T follicular helper cell (primary cell): ENCODE measurements around the gene EPAS1.
A peak's percentile ranks its signal among the peaks of the same experiment; 100 is the strongest.

ENCODE experiments used
- DNase-seq: peaks from one replicate; pipeline ENCODE4 v3.0.0-alpha.2; 2020; ENCODE audit warnings: low read depth
- total RNA-seq, 2 experiments: gene quantifications; one replicate each; lab custom pipeline; 2026; lab: John Stamatoyannopoulos, UW

Gene EPAS1
- total RNA-seq: 1.7 to 12.3 reads per million in 2 experiments

GRCh38 chr2:46296840-46297545 lies at the start of gene EPAS1:
Gene EPAS1 (plus strand): TSS chr2:46297407. CDS start chr2:46297912, 505 bp downstream.
- peak; percentile 65 for DNase-seq

DNA sequence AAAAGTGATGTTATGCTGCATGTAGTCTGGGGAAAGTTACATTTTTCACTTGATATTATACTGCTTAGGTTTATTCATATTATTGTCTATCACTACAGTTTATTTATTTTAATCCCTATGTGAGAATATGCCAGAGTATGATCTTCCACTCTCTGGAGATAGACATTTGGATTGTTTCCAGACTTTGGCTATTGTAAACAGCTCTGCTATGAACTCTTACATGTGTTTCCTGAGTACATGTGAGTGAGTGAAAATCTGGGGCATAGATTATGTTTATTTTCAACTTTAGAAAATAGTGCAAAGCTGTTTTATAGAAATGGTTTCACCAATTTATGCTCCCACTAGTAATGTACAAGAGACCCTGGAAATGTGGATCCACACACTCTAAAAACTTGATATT lies 49.0 kb upstream of the EPAS1 start:
- DNase-seq: no peak

DNA sequence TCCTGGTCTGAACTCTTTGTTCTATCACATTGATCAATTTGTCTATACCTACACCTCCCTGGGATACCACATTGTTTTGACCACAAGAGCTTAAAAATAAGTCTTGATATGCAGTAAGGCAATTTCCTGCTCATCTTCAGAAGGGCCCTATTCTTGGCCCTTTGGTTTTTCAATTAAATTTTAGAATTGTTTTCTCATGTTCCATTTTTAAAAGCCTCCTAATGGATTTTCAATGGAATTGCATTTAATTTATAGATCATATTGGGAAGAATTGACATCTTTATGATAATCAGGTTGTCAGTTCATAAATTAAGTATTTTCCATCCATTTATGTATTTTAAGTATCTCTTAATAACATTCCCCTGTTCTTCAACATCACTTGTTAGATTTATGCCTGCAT lies 47.6 kb upstream of the EPAS1 start:
- no peak for DNase-seq

DNA sequence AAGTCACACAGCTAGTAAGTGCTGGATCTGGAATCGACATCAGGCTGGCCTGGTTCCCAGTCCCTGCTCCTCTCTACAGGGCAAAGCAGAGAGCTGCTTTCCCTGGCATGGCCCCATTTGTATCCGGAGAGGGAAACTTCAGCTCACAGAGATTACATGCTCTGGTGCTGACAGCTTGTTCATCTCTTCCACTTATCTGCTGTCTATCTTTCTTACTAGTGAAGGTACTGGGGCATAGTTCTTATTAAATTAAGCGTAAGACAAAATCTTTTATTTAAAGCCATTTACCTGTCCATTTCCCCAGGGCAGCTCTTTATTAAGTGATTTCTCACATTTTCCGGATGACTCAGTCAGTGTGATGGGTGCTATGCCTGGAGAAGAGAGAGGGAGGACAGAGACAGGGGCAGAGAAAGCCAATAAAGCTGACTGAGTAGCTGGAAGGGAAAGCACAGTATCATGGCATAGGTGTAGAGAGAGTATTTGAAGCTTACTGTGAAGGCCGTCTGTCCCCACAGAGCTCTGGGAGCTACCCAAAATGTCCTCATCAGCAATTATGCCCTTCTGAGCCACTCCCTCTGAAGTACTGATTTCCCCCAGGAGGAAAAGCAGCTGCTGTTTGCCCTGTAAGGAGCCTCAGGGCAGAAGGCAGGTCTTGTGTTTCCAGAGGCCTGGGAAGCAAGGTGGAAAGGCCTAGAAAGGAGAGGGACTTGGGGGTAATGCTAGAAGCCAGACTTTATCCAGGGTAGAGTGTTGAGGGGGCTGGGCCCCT lies 44.1 kb upstream of the EPAS1 start:
- DNase-seq: no peak

DNA sequence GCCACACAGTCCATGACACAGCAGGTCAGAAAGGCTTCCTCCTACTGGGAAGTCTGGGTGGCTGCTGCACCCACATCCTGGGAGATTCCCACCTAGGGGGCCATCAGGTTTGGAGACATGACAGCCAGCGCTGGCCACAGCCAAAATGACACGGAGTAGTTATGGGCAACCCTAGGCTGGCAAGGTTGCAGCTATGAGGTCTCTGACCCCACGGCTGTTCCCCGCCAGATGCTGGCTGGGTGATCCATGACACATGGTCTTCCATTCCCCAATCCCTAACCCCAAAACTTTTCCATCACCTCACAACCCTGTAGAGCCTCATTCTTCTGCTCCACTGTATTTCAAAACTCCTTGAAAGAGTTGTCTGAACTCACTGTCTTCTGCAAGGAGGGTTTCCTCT lies 42.7 kb upstream of the EPAS1 start:
- no peak for DNase-seq

GRCh38 chr2:46256563-46257142 lies 40.6 kb upstream of the EPAS1 start:
- DNase-seq: no peak

DNA sequence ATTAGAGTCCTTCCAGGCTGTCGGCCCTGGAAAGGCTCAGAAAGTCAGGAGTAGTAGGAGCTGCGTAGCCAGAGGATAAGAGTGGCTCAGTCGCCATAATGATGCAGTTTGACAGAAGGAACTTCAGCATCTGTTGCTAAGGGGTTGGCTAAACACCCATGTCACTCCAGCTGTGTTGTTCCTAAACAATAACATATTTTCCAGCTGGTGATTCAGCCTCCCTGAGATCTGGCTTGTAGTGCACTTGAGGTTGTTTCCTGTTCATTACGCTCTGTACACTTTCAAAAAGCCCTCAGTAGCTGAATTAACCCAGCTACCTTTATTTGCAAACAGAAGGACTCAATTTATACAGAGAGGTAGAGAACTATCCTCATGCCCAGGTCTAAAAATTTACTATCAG lies 39.7 kb upstream of the EPAS1 start:
- no peak for DNase-seq

DNA sequence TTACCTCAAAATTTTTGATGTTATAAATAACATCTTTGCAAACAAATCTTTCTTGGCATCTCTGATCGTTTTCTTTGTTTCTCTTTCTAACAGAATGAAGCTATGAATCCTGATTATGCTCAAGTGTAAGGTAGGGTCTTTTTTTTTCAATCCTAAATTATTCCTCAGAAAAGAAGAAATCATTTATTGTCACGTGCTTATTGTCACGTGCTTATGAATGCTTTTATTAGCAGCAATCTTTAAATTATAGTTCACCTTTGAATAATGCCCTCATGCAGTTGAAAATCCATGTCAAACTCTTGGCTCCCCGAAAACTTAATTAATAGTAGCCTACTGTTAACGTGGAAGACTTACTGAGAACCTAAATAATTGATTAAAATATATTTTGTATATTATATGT lies 39.2 kb upstream of the EPAS1 start:
- DNase-seq: no peak

GRCh38 chr2:46258937-46259776 lies 38.0 kb upstream of the EPAS1 start:
- DNase-seq: no peak

DNA sequence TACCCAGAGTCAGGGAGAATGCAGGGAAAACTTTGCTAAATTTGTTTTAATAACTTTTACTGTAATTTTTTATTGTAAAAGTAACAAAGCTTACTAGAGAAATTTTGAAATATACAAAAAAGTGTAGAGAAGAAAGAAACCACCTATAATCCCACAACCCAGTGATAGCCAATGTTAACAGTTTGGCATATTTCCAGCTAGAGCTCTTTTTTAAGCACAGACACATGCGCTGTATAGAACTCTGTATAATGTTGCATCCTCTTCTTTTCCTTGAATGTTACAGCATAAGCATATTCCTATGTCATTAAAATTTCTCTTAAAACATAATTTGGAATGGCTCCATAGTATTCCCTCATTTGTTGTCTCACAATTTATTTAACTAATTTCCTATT lies 37.4 kb upstream of the EPAS1 start:
- DNase-seq: no peak

- no peak for DNase-seq
These were observed 36.9 kb upstream of the EPAS1 start for GRCh38 chr2:46260305-46260704.

DNA sequence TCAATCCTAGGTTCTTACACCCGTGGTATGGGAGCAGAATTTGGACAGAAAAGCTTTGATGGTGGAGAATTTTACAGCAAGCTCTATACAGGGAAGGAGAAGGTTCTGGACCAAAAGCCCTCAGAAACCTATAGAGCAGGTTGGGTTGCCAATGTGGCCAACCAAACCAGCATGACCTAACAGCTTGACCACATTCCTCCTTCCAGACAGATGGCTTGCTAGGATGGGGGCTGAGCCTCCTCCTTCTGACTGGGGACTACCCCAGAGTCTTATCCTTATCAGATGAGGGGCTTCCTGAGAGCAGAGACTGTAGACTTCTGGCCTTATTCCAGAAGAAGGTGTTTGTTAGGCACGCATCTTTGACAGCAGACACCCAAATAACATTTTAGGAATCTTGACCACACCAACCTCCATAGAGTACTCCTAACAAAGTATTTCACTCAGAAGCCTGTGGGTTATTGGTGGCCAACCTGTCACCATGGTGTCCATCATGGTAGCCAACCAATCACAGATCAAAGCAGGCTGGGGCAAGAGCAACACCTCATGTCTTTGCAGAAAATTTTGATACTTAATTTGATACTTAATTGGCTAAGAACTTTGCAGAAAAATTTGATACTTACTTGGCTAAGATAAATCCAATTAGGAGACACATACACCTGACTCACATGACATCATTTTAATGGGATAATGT lies 34.8 kb upstream of the EPAS1 start:
- no peak for DNase-seq

- no peak for DNase-seq
These were observed 33.9 kb upstream of the EPAS1 start for GRCh38 chr2:46263347-46263746.

DNA sequence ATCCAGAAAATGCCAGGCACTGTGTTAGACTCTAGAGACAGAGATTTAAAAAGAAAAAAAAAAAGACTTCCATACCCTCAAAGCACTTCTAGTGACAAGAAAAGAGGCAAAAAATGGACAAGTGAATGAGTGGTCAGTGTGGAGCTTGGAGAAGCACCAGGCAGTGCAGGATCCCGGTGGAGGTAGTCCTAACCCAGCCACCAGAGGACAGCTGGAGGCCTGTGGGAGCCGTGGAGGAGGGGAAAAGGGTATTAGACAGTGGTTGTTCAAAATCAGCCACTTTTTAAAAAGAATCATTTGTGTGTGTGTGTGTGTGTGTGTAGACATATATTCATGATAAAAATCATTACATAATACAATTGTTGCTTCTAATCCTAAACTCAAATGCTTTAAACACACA lies 32.8 kb upstream of the EPAS1 start:
- no peak for DNase-seq

DNA sequence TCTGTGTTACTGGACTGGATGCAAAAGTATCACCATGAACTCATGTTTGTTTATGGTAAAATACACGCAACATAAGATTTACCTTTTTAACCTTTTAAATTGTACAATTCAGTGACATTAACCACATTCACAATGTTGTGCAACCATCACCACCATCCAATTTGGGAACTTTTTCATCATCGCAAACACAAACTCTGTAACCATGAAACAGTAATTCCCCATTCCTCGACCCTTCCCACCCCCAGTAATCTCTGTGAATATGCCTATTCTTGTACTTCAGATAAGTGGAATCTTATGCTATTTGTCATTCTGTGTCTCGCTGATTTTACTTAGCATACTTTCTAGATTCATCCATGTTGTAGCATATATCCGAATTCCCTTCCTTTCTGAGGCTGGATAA lies 31.1 kb upstream of the EPAS1 start:
- no peak for DNase-seq

- DNase-seq: no peak
These were observed 29.6 kb upstream of the EPAS1 start for GRCh38 chr2:46267616-46268015.

DNA sequence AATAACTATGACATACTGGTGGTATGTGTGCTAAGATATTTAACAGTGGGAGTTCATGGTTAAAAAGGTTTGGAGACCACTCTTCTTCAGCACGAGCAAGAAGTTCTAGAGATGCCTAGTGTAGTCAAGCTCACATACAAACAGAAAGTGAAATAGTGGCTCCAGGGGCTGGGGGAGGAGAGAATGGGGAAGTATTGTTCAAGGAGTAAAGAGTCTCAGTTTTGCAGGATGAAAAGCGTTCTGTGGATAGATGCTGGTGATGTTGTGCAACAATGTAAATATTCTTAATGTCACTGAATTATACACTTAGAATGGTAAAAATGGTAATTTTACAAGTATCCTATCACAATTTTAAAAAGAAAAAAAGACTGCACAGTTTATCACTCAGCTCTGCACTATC lies 29.0 kb upstream of the EPAS1 start:
- no peak for DNase-seq

- DNase-seq: no peak
These were observed 28.2 kb upstream of the EPAS1 start for GRCh38 chr2:46269001-46269400.

DNA sequence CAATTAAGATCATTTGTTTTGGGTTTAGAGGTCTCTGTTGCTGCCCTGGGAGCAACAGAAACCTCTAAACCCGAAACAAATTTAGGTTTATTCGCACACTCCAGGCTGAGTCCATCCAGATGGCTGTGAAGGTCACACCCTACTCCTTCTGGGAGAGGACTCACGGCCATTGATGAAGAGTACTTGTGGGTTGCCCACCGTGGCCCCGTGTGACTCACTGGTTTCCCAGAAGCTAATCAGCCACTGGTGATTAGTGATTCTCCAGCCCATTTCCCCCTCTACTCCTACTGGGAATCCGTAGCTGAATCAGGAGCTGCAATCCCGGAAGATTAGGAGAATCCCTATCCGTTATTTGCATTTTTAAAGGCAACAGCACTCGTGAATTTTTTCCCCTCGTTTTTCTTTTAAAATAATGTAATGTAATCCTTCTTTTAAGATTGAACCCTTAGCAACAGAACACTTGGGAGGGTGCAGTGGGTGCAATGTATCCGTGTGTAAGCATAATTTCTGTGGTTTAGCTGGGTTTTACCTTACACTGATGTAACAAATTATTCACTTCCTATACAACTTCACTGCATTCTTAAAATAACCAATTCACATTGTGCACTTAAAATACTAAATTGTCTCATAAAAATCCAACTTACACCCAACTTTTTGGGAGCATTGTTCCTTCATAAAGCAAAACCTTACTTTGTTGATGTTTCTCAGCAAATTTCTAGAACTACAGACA lies 27.5 kb upstream of the EPAS1 start:
- DNase-seq: no peak

GRCh38 chr2:46270384-46270783 lies 26.8 kb upstream of the EPAS1 start:
- DNase-seq: no peak
